Psoas muscle (tissue), 8 donors: ENCODE measurements around the gene KMT2B. TPM values are rescaled to one million over a fixed set of nuclear protein-coding genes. Genes with fewer than 3 reads are reported as not detected.

Experiments
- ATAC-seq, 4 donors: fragments of 200-7000 bp; cut with Tn5 transposase; one replicate each; pipeline ENCODE4 v1.9.1; 2020; ENCODE audit warnings: moderate library complexity in 3 of 4, mild to moderate bottlenecking in 2 of 4
- DNase-seq, 2 donors: peaks; one replicate each; pipeline ENCODE4 v3.0.0-alpha.2; 2020
- H3K27ac ChIP-seq: fragments of 200-600 bp; one replicate; pipeline ENCODE4 v1.8.0; 2022
- H3K27me3 ChIP-seq, 3 donors: fragments of 200-600 bp in 1 of 3; one replicate each; pipeline versions ENCODE4 v1.6.1 to v1.8.0; 2013 to 2022; ENCODE audit warnings: low read length in 2 of 3, mild to moderate bottlenecking in 2 of 3, moderate library complexity in 1 of 3; ENCODE audit not compliant: insufficient read depth in 3 of 3
- H3K36me3 ChIP-seq, 2 donors: fragments of 200-600 bp in 1 of 2; one replicate each; pipeline versions ENCODE4 v1.6.1 to v1.8.0; 2013 to 2022; ENCODE audit warnings: low read depth in 1 of 2, mild to moderate bottlenecking in 1 of 2, moderate library complexity in 1 of 2; ENCODE audit not compliant: insufficient read depth in 1 of 2
- H3K4me1 ChIP-seq: fragments of 200-600 bp; one replicate; pipeline ENCODE4 v1.8.0; 2022
- H3K4me3 ChIP-seq: fragments of 200-600 bp; one replicate; pipeline ENCODE4 v1.8.0; 2022; ENCODE audit warnings: mild to moderate bottlenecking
- H3K9me3 ChIP-seq: fragments of 200-600 bp; one replicate; pipeline ENCODE4 v1.8.0; 2022
- CTCF ChIP-seq: fragments of 200-600 bp; IDR thresholded peaks from one replicate; pipeline ENCODE4 v1.8.0; 2022; ENCODE audit warnings: antibody characterized with exemption
- WGBS, 3 donors: extraction: QIAGEN DNeasy Blood & Tissue Kit; methylation state at CpG; one replicate each; pipeline versions ENCODE4 v1.1.6 to v1.1.7; 2013; 5-methylcytosine and 5-hydroxymethylcytosine counted together
- intact Hi-C, 2 donors: fragments of 100-400 bp; cut with DNase I; formaldehyde crosslinking; loops; one replicate each; pipeline versions ENCODE4 v1.11.0 to v1.14.2; 2022
- polyA plus RNA-seq, 3 donors: library from polyadenylated mRNA; stranded (reverse); fragments of 200-250 nt; gene quantifications; one replicate each; pipeline ENCODE4 v1.2.3, GENCODE V29; 2013
- total RNA-seq, 4 donors: library from RNA; stranded (reverse); fragmentation: NEBNext Ultra II Directional in 2 of 4; extraction: Animal tissue kit (Norgen Biotek cat#: 25700) in 2 of 4; gene quantifications; one replicate each; pipeline versions ENCODE4 v1.2.1 to v1.2.4, GENCODE V29; 2021 to 2023
- donor health status: healthy with polysubstance abuse.
- donor health status: DM: no; HTN: no; CAD: no; lungs with moderate emphysema.
- donor health status: Bipolar disorder and iron deficiency.
- donor health status: healthy.
- donor health status: DM: yes; HTN: yes; CAD: no.
- donor health status: DM: no; HTN: no; CAD: no.
- donor health status: DM: no; HTN: no; CAD: no.
- donor health status: DM: yes; HTN: yes; CAD: no.

Gene KMT2B
- total and polyA plus RNA-seq, 7 donors, result 13.4 to 29.0 (median 20.0) TPM

GRCh38 chr19:35751839-35752745 lies 34.3 kb downstream of the KMT2B start:
- H3K9me3 ChIP-seq, result no peaks in the 10 kb centered on the region
- no peak for TF ChIP-seq CTCF
- intact Hi-C loops, result no loop called here
- 73 to 84% (median 83%) methylated on average over 13 to 14 of the region's 14 CpGs for WGBS, 3 donors
- peaks cover 0 to 24% of the 10 kb centered on the region in 2 donors for H3K36me3 ChIP-seq
- DNase-seq, result no peak
- no peaks in the 10 kb centered on the region for H3K27me3 ChIP-seq
- ATAC-seq, result no peak
- peaks cover 22% of the 10 kb centered on the region for H3K4me1 ChIP-seq
- H3K4me3 ChIP-seq, result no peak overlapping the region
- H3K27ac ChIP-seq, result no peak overlapping the region

- TF ChIP-seq CTCF, result no peak
- peaks cover 17% of the 10 kb centered on the region for H3K4me1 ChIP-seq
- no peak for ATAC-seq
- H3K27me3 ChIP-seq, result no peaks in the 10 kb centered on the region
- no peak overlapping the region for H3K27ac ChIP-seq
- H3K36me3 ChIP-seq, result peaks cover 0 to 24% of the 10 kb centered on the region in 2 donors
- H3K9me3 ChIP-seq, result no peaks in the 10 kb centered on the region
- no peak for DNase-seq
- intact Hi-C loops, result no loop called here
- no peak overlapping the region for H3K4me3 ChIP-seq
- WGBS, 3 donors, result 83 to 91% (median 90%) methylated on average over 17 to 20 of the region's 20 CpGs
Observed at GRCh38 chr19:35752746-35753350, 35.0 kb downstream of the KMT2B start.

- no peaks in the 10 kb centered on the region for H3K9me3 ChIP-seq
- WGBS, 3 donors, result 63 to 86% (median 64%) methylated on average over 20 of the region's 20 CpGs
- intact Hi-C loops, result no loop called here
Observed at GRCh38 chr19:35753634-35754369, 36.0 kb downstream of the KMT2B start.

More at GRCh38 chr19:35753634-35754369, 36.0 kb downstream of the KMT2B start:
- no peak for DNase-seq
- H3K36me3 ChIP-seq, result peaks cover 0 to 24% of the 10 kb centered on the region in 2 donors
- H3K27ac ChIP-seq, result peak overlapping the region; percentile 94
- H3K27me3 ChIP-seq, result no peaks in the 10 kb centered on the region
- no peak for ATAC-seq
- H3K4me3 ChIP-seq, result no peak overlapping the region
- peaks cover 18% of the 10 kb centered on the region for H3K4me1 ChIP-seq
- no peak for TF ChIP-seq CTCF
